HCT116 (cell line): ENCODE results near the gene KBTBD3. TPM values are rescaled to one million over a fixed set of nuclear protein-coding genes. Genes with fewer than 3 reads are reported as not detected.

ENCODE experiments used
- ATAC-seq: fragments of 200-7000 bp; cut with Tn5 transposase; 2 replicates; pipeline ENCODE4 v1.9.1; 2020; ENCODE audit warnings: mild to moderate bottlenecking, moderate library complexity
- BruUV-seq: library from RNA; stranded (reverse); fragments of 400-500 nt; replicated peaks from 2 replicates; lab custom pipeline; 2021; lab: Mats Ljungman, UMichigan
- CTCF ChIA-PET: fragments of 300-600 bp; sonication (Branson Sonifier 250); formaldehyde crosslinking; loops from one replicate; lab custom pipeline; 2021; ENCODE audit warnings: antibody characterized with exemption; lab: Charles Lee
- POLR2A ChIA-PET: fragments of 300-600, 350-600 bp; sonication (Branson Sonifier 250); formaldehyde crosslinking; loops from one replicate; lab custom pipeline; 2021; ENCODE audit warnings: antibody characterized with exemption; lab: Charles Lee
- RAD21 ChIA-PET, 2 experiments: fragments of 300-600 bp; sonication (Branson Sonifier 250); formaldehyde crosslinking; loops; one replicate each; lab custom pipeline; 2023; ENCODE audit warnings: low total read pairs in 2 of 2; ENCODE audit not compliant: uncharacterized antibody in 2 of 2, unreplicated experiment in 2 of 2, low non-redundant PET in 1 of 2; lab: Charles Lee
- DNase-seq: peaks from one replicate; pipeline ENCODE4 v3.0.0-alpha.2; 2010; ENCODE audit warnings: low read depth, low spot score
- H2AFZ ChIP-seq: fragments of 200-600 bp; shearing (Covaris generic), sonication (generic); 2 replicates; pipeline ENCODE4 v1.6.1; 2017; ENCODE audit warnings: low read depth, mixed run types, mixed read lengths, antibody characterized with exemption, low read length; ENCODE audit not compliant: poor library complexity, severe bottlenecking
- H3K27ac ChIP-seq: 2 replicates; pipeline ENCODE4 v1.5.1; 2012; ENCODE audit warnings: low read depth, low read length
- H3K27me3 ChIP-seq: fragments of 200-600 bp; sonication (generic); 2 replicates; pipeline ENCODE4 v1.6.1; 2016; ENCODE audit warnings: mixed run types, low read length, mixed read lengths; ENCODE audit not compliant: insufficient read depth
- H3K36me3 ChIP-seq, 2 experiments: fragments of 200-500 bp in 1 of 2; fragments of 200-600 bp in 1 of 2; sonication (Bioruptor generic) in 1 of 2; sonication (generic) in 1 of 2; 2 replicates each; pipeline versions ENCODE4 v1.5.1 to v1.6.1; 2014 to 2016; ENCODE audit warnings: low read length in 2 of 2, inconsistent platforms in 1 of 2, mixed read lengths in 1 of 2, mixed run types in 1 of 2; ENCODE audit not compliant: insufficient read depth in 2 of 2, control insufficient read depth in 1 of 2
- H3K4me1 ChIP-seq, 2 experiments: fragments of 200-600 bp in 1 of 2; sonication (generic) in 1 of 2; 2 replicates each; pipeline versions ENCODE4 v1.5.1 to v1.6.1; 2012 to 2017; ENCODE audit warnings: low read length in 2 of 2, inconsistent platforms in 1 of 2, mild to moderate bottlenecking in 1 of 2, mixed read lengths in 1 of 2, mixed run types in 1 of 2, moderate library complexity in 1 of 2; ENCODE audit not compliant: insufficient read depth in 2 of 2, control insufficient read depth in 1 of 2
- H3K4me2 ChIP-seq: fragments of 200-600 bp; sonication (generic); 2 replicates; pipeline ENCODE4 v1.6.1; 2017; ENCODE audit warnings: mixed run types, low read length, mixed read lengths
- H3K4me3 ChIP-seq, 2 experiments: fragments of 200-600 bp in 1 of 2; sonication (generic) in 1 of 2; replicated peaks in 1 of 2; 2 replicates each; pipeline ENCODE4 v1.5.1; 2011 to 2016; ENCODE audit warnings: low read length in 2 of 2, control low read depth in 1 of 2, low read depth in 1 of 2, mild to moderate bottlenecking in 1 of 2, mixed read lengths in 1 of 2, mixed run types in 1 of 2
- H3K79me2 ChIP-seq: fragments of 200-600 bp; sonication (generic); 2 replicates; pipeline ENCODE4 v1.6.1; 2017; ENCODE audit warnings: mild to moderate bottlenecking, mixed run types, low read length, moderate library complexity, mixed read lengths; ENCODE audit not compliant: insufficient read depth
- H3K9ac ChIP-seq: fragments of 200-600 bp; sonication (generic); 2 replicates; pipeline ENCODE4 v1.6.1; 2016; ENCODE audit warnings: low read length, mixed read lengths
- H3K9me2 ChIP-seq: fragments of 200-600 bp; sonication (generic), shearing (Covaris generic); 2 replicates; pipeline ENCODE4 v1.6.1; 2017; ENCODE audit warnings: mixed run types, mild to moderate bottlenecking, moderate library complexity; ENCODE audit not compliant: insufficient read depth
- H3K9me3 ChIP-seq, 2 experiments: fragments of 200-500 bp in 1 of 2; fragments of 200-600 bp in 1 of 2; sonication (Bioruptor generic) in 1 of 2; sonication (generic) in 1 of 2; 2 replicates each; pipeline ENCODE4 v1.6.1; 2014 to 2017; ENCODE audit warnings: low read length in 2 of 2, mixed read lengths in 2 of 2, inconsistent platforms in 1 of 2, low read depth in 1 of 2, mild to moderate bottlenecking in 1 of 2, mixed run types in 1 of 2, moderate library complexity in 1 of 2; ENCODE audit not compliant: control insufficient read depth in 1 of 2, insufficient read depth in 1 of 2
- H4K20me1 ChIP-seq: fragments of 200-600 bp; sonication (generic), shearing (Covaris generic); 2 replicates; pipeline ENCODE4 v1.6.1; 2017; ENCODE audit warnings: mixed run types, mild to moderate bottlenecking, moderate library complexity; ENCODE audit not compliant: insufficient read depth
- EZH2 ChIP-seq: fragments of 200-600 bp; sonication (generic); IDR thresholded peaks from 2 replicates; pipeline ENCODE4 v1.6.1; 2017; ENCODE audit warnings: antibody characterized with exemption, mixed run types
- POLR2A ChIP-seq: IDR thresholded peaks from 2 replicates; pipeline ENCODE4 v1.7.0; 2011; ENCODE audit warnings: borderline replicate concordance; ENCODE audit not compliant: insufficient read depth, insufficient read length; ENCODE audit errors: extremely low read depth
- POLR2AphosphoS5 ChIP-seq: IDR thresholded peaks from 2 replicates; pipeline ENCODE4 v1.6.1; 2011; ENCODE audit warnings: mild to moderate bottlenecking, low read depth, low read length, moderate library complexity
- SIN3A ChIP-seq: IDR thresholded peaks from 2 replicates; pipeline ENCODE4 v1.6.1; 2012; ENCODE audit warnings: low read depth
- SRF ChIP-seq: IDR thresholded peaks from 2 replicates; pipeline ENCODE4 v1.6.1; 2012; ENCODE audit warnings: low read depth
- TCF7L2 ChIP-seq: IDR thresholded peaks from 2 replicates; pipeline ENCODE4 v1.7.0; 2011; ENCODE audit warnings: borderline replicate concordance, inconsistent platforms; ENCODE audit not compliant: insufficient read depth, insufficient read length; ENCODE audit errors: extremely low read depth
- YY1 ChIP-seq: IDR thresholded peaks from 2 replicates; pipeline ENCODE4 v1.6.1; 2011; ENCODE audit warnings: low read length, low read depth, moderate library complexity, mild to moderate bottlenecking; ENCODE audit not compliant: insufficient replicate concordance; ENCODE audit errors: extremely low read depth
- intact Hi-C: fragments of 100-400 bp; cut with micrococcal nuclease; formaldehyde crosslinking; loops from 2 replicates; pipeline ENCODE4 v1.10.0; 2022
- total RNA-seq: library from RNA; stranded (reverse); gene quantifications from one replicate; pipeline ENCODE4 v1.2.1, GENCODE V29; 2021; ENCODE audit not compliant: unreplicated experiment
- TF ChIP-seq, protein P1 (sequence below): IDR thresholded peaks from 2 replicates; pipeline ENCODE4 v1.6.1; 2012; ENCODE audit warnings: low read depth
- TF ChIP-seq, protein P2 (sequence below): IDR thresholded peaks from 2 replicates; pipeline ENCODE4 v1.6.1; 2012
- TF ChIP-seq, protein P3 (sequence below): IDR thresholded peaks from 2 replicates; pipeline ENCODE4 v1.6.1; 2011; ENCODE audit warnings: mild to moderate bottlenecking, low read length, moderate library complexity; ENCODE audit not compliant: insufficient replicate concordance; ENCODE audit errors: extremely low read depth
- TF ChIP-seq, protein P4 (sequence below): IDR thresholded peaks from 2 replicates; pipeline ENCODE4 v1.6.1; 2012

Gene KBTBD3
- total RNA-seq, 1 experiment from 2014 or later, result 10.4 TPM

DNA sequence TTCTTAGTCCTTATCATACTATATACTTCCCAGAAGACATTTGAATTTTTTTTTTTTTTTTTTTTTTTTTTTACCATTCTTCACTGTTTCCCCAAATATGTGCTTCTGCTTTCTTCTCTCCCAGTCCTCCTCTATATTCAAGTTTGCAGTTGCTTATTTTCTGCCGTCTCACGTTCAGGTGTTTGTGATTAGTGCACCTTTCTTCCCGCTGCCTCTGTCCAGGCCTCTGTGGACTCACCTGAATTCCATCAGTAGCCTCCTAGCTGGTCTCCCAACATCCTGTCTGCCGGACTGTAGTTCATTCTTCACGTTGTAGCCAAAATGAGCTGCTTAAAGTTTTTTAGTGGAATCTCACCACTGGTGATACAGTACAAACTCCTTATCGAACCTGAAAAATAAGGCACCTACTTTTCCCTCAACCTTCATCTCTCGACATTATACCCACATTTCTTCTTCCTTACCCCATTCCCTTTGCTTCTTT is 54.3 kb downstream of the KBTBD3 start (continued):
- TF ChIP-seq, protein P1, sequence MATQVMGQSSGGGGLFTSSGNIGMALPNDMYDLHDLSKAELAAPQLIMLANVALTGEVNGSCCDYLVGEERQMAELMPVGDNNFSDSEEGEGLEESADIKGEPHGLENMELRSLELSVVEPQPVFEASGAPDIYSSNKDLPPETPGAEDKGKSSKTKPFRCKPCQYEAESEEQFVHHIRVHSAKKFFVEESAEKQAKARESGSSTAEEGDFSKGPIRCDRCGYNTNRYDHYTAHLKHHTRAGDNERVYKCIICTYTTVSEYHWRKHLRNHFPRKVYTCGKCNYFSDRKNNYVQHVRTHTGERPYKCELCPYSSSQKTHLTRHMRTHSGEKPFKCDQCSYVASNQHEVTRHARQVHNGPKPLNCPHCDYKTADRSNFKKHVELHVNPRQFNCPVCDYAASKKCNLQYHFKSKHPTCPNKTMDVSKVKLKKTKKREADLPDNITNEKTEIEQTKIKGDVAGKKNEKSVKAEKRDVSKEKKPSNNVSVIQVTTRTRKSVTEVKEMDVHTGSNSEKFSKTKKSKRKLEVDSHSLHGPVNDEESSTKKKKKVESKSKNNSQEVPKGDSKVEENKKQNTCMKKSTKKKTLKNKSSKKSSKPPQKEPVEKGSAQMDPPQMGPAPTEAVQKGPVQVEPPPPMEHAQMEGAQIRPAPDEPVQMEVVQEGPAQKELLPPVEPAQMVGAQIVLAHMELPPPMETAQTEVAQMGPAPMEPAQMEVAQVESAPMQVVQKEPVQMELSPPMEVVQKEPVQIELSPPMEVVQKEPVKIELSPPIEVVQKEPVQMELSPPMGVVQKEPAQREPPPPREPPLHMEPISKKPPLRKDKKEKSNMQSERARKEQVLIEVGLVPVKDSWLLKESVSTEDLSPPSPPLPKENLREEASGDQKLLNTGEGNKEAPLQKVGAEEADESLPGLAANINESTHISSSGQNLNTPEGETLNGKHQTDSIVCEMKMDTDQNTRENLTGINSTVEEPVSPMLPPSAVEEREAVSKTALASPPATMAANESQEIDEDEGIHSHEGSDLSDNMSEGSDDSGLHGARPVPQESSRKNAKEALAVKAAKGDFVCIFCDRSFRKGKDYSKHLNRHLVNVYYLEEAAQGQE, result no peak
- TF ChIP-seq POLR2A, result no peak
- no peak for TF ChIP-seq POLR2AphosphoS5
- no peak for TF ChIP-seq SRF

DNA sequence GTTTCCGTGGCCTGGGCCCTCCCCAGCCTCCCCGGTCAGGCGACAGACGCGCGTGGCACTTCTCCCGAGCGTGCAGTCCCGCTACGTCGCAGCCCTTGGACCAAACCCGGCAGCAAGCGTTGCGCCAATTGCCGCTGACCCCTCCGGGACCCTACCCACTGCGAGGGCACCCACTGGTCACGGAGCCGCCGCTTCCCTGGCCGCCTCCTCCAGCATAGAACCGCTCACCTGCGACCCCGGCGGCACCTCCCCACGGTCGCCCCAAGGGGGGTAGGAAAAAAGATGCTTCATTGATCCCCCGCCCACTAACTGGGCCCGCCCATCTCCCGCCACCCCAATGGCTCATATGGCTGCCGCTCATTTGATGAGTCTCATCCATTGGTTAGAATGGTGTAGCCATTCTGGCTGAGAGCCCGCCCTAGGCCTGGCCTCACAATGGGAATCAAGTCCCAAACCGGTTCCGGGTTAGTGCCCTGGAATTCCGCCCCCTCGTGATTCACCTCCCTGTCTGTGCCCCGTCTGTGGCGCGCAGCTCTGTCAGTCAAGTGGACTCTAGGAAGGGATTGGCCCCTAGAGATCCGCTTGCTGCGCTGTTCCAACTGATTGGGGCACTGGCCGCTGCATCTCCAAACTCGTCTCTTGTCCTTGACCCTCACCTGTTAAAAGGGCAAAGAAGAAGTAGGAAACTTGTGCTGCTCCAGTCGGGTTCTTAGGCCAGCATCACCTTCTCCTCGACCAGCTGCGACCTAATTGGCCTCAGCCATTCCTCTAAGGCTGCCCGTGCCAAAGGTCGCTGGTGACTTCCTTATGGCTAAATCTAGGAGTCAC is 55.0 kb downstream of the KBTBD3 start, which contains the start of gene MSANTD4:
MSANTD4 (minus strand) TSS at position 274 of the 828 bp plus-strand sequence. CDS start 11,323 bp downstream, outside the sequence.
- H3K36me3 ChIP-seq, result no peaks in the 10 kb centered on the region
- no peaks in the 10 kb centered on the region for H3K9me3 ChIP-seq
- peak; percentile 98 for DNase-seq
- intact Hi-C loops, result loop anchor here (2.0 kb wide), 1 partner anchor 55 kb away; the partner anchor contains the start of genes AASDHPPT and KBTBD3
- no TSS peak for BruUV-seq
- peak within 1 kb of the TSS; percentile 85 to 86 for H3K4me3 ChIP-seq
- peak within 1 kb of the TSS; percentile 59 for H2AFZ ChIP-seq
- peaks cover 48% of the 10 kb centered on the region for H3K79me2 ChIP-seq
- H3K27me3 ChIP-seq, result no peaks in the 10 kb centered on the region
- no peaks in the 10 kb centered on the region for H3K9me2 ChIP-seq
- ChIA-PET POLR2A (interaction anchor here (0.8 kb wide), 1 partner anchor 128 kb away, joined by 3 read pairs; no protein-coding TSS in a partner anchor), CTCF (no interaction called here), RAD21 (no interaction called here)
- peaks cover 14 to 19% of the 10 kb centered on the region in 2 experiments; a peak in 3 of 4 replicates for H3K4me1 ChIP-seq
- H3K4me2 ChIP-seq, result peak within 1 kb of the TSS; percentile 73
- peak; percentile 93 for ATAC-seq
- peak within 1 kb of the TSS; percentile 61 for H3K27ac ChIP-seq
- H4K20me1 ChIP-seq, result no peaks in the 10 kb centered on the region; the same call in 1 of the 2 replicates
- peak within 1 kb of the TSS; percentile 75 for H3K9ac ChIP-seq
- peak; percentile 30 for TF ChIP-seq POLR2A
- peak; percentile 38 for TF ChIP-seq YY1
- peak; percentile 31 for TF ChIP-seq TCF7L2
- TF ChIP-seq, protein P2, sequence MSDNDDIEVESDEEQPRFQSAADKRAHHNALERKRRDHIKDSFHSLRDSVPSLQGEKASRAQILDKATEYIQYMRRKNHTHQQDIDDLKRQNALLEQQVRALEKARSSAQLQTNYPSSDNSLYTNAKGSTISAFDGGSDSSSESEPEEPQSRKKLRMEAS, result peak; percentile 38; the same call in 1 of the 2 replicates
- no peak for TF ChIP-seq EZH2
- TF ChIP-seq, protein P1, result no peak
- TF ChIP-seq SIN3A, result no peak
- TF ChIP-seq, protein P3, sequence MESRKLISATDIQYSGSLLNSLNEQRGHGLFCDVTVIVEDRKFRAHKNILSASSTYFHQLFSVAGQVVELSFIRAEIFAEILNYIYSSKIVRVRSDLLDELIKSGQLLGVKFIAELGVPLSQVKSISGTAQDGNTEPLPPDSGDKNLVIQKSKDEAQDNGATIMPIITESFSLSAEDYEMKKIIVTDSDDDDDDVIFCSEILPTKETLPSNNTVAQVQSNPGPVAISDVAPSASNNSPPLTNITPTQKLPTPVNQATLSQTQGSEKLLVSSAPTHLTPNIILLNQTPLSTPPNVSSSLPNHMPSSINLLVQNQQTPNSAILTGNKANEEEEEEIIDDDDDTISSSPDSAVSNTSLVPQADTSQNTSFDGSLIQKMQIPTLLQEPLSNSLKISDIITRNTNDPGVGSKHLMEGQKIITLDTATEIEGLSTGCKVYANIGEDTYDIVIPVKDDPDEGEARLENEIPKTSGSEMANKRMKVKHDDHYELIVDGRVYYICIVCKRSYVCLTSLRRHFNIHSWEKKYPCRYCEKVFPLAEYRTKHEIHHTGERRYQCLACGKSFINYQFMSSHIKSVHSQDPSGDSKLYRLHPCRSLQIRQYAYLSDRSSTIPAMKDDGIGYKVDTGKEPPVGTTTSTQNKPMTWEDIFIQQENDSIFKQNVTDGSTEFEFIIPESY, result no peak
- TF ChIP-seq, protein P4, sequence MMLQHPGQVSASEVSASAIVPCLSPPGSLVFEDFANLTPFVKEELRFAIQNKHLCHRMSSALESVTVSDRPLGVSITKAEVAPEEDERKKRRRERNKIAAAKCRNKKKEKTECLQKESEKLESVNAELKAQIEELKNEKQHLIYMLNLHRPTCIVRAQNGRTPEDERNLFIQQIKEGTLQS, result no peak
